ENCODE results near the gene TK2.
A peak's percentile ranks its signal among the peaks of the same experiment; 100 is the strongest.

The TK2 gene

GRCh38 chr16:66591018-66591417 is 41.1 kb upstream of the TK2 start:
- ATAC-seq = no peak
- no peak for TF ChIP-seq ZFP30 (CRISPR knock-in tag; IDR thresholded peaks at IDR 0.05)

GRCh38 chr16:66590322-66590721 is 40.4 kb upstream of the TK2 start:
- TF ChIP-seq BACH2 (CRISPR knock-in tag; IDR thresholded peaks at IDR 0.05; ENCODE audit: borderline replicate concordance) (no peak), ZFP3 (CRISPR knock-in tag; IDR thresholded peaks at IDR 0.05) (no peak), ZC3H10 (CRISPR knock-in tag; IDR thresholded peaks at IDR 0.05) (no peak), PPARA (CRISPR knock-in tag; IDR thresholded peaks at IDR 0.05; ENCODE audit: borderline replicate concordance) (no peak), TCF4 (CRISPR knock-in tag; IDR thresholded peaks at IDR 0.05; ENCODE audit: borderline replicate concordance) (no peak), POU6F1 (CRISPR knock-in tag; IDR thresholded peaks at IDR 0.05; ENCODE audit: borderline replicate concordance, low read depth) (no peak), TSHZ2 (CRISPR knock-in tag; IDR thresholded peaks at IDR 0.05) (no peak), ZNF8 (CRISPR knock-in tag; IDR thresholded peaks at IDR 0.05) (no peak), OSR1 (CRISPR knock-in tag; IDR thresholded peaks at IDR 0.05) (no peak)
- ATAC-seq = no peak

- peak; percentile 91 for ATAC-seq
- no peak for TF ChIP-seq GLIS3 (CRISPR knock-in tag; IDR thresholded peaks at IDR 0.05)
- no peak for TF ChIP-seq ZC3H10 (CRISPR knock-in tag; IDR thresholded peaks at IDR 0.05)
- no peak for TF ChIP-seq ZFP3 (CRISPR knock-in tag; IDR thresholded peaks at IDR 0.05)
- no peak for TF ChIP-seq TCF4 (CRISPR knock-in tag; IDR thresholded peaks at IDR 0.05; ENCODE audit: borderline replicate concordance)
- no peak for TF ChIP-seq SNAI2 (CRISPR knock-in tag; IDR thresholded peaks at IDR 0.05)
- no peak for TF ChIP-seq OSR1 (CRISPR knock-in tag; IDR thresholded peaks at IDR 0.05)
- TF ChIP-seq ZNF565 (CRISPR knock-in tag; conservative IDR thresholded peaks at IDR 0.05; ENCODE audit: low read depth) = no peak
- TF ChIP-seq ZFP30 (CRISPR knock-in tag; IDR thresholded peaks at IDR 0.05) = no peak
- no peak for TF ChIP-seq CSRNP3 (CRISPR knock-in tag; IDR thresholded peaks at IDR 0.05)
- TF ChIP-seq TSHZ2 (CRISPR knock-in tag; IDR thresholded peaks at IDR 0.05) = no peak
- TF ChIP-seq RARB (CRISPR knock-in tag; IDR thresholded peaks at IDR 0.05) = no peak
Observed at GRCh38 chr16:66588981-66589713, 39.2 kb upstream of the TK2 start.

- ATAC-seq = no peak
- TF ChIP-seq POU6F1 (CRISPR knock-in tag; IDR thresholded peaks at IDR 0.05; ENCODE audit: borderline replicate concordance, low read depth) = no peak
- TF ChIP-seq GLIS3 (CRISPR knock-in tag; IDR thresholded peaks at IDR 0.05) = no peak
- no peak for TF ChIP-seq ZC3H10 (CRISPR knock-in tag; IDR thresholded peaks at IDR 0.05)
- no peak for TF ChIP-seq ESRRG (CRISPR knock-in tag; IDR thresholded peaks at IDR 0.05)
- no peak for TF ChIP-seq TSHZ2 (CRISPR knock-in tag; IDR thresholded peaks at IDR 0.05)
- no peak for TF ChIP-seq TCF4 (CRISPR knock-in tag; IDR thresholded peaks at IDR 0.05; ENCODE audit: borderline replicate concordance)
- no peak for TF ChIP-seq ARNTL (CRISPR knock-in tag; IDR thresholded peaks at IDR 0.05; ENCODE audit: borderline replicate concordance, low read depth)
- no peak for TF ChIP-seq ZFP30 (CRISPR knock-in tag; IDR thresholded peaks at IDR 0.05)
- TF ChIP-seq PPARA (CRISPR knock-in tag; IDR thresholded peaks at IDR 0.05; ENCODE audit: borderline replicate concordance) = no peak
Observed at GRCh38 chr16:66587881-66588600, 38.1 kb upstream of the TK2 start.

Data from SK-N-SH treated with all-trans-retinoic acid at 6 μM for 48 hours (cell line).